Measurements from ENCODE around the gene ATG10. TPM values are rescaled to one million over a fixed set of nuclear protein-coding genes. Genes with fewer than 3 reads are reported as not detected.
"Not testable (repeated sequence)": the region's sequence is repeated elsewhere in the genome, so short reads cannot be mapped to it uniquely, and the experiment has no call there.

The ATG10 gene
- total and polyA plus RNA-seq, 2 of the 8 experiments (the other 6 are each of a cell fraction or from before 2014, with no cell fraction given) = 3.7 to 8.8 TPM

DNA sequence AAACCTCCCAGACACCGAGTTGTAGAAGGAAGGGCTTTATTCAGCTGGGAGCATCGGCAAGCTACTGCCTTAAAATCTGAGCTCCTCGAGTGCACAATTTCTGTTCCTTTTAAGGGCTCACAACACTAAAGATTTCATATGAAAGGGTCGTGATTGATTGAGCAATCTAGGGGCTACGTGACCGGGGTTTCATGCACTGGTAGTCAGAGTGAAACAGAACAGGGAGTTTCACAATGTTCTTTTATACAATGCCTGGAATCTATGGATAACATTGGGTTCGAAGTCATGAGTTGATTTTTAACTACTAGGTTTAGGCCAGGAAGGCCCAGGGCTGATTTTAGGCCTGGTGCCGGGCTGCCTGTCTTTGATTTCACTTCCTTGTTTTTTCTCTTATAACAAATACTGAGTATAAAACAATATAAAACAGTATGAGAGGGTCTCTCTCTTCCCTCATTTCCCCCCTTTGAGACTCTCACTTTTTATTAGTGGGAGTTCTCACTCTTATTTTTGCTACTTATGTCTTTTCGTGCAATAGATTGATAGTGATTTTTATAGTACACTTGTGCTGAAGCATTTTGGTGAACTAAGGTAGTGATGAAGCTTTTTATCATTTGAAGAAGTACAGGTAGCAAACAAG lies 295.6 kb downstream of the ATG10 start:
- H2BK12ac ChIP-seq (ENCODE audit: low read depth, low read length); H3K18ac ChIP-seq (ENCODE audit: extremely low read depth, low read length); H3K4me3 ChIP-seq (ENCODE audit: extremely low read depth in 1 of 4, insufficient read depth in 2 of 4, low read depth in 3 of 4, low read length in 4 of 4); H3K36me3 ChIP-seq (ENCODE audit: control insufficient read depth in 2 of 4, insufficient read depth in 4 of 4, low read length in 3 of 4); H3K9me3 ChIP-seq (ENCODE audit: insufficient read depth in 2 of 2, low read depth in 1 of 2, low read length in 1 of 2); H3K23ac ChIP-seq (ENCODE audit: insufficient read length); DNase-seq (ENCODE audit: low read depth in 1 of 2, low spot score in 2 of 2); H4K91ac ChIP-seq (replicated peaks; ENCODE audit: insufficient read length, low read length); H4K5ac ChIP-seq (ENCODE audit: insufficient read length, low read depth, low read length); H3K4ac ChIP-seq (replicated peaks; ENCODE audit: insufficient read length, low read depth, low read length); H3K4me2 ChIP-seq (ENCODE audit: insufficient read depth in 1 of 2, low read depth in 2 of 2, low read length in 2 of 2); H3K4me1 ChIP-seq (replicated peaks in 1 of 4; ENCODE audit: control insufficient read depth in 3 of 4, insufficient read depth in 4 of 4, low read length in 3 of 4); H3K9ac ChIP-seq (replicated peaks in 1 of 4; ENCODE audit: extremely low read depth in 1 of 4, low read depth in 3 of 4, low read length in 3 of 4); H3K56ac ChIP-seq (replicated peaks; ENCODE audit: insufficient read length, low read depth, low read length); FAIRE-seq; H2BK15ac ChIP-seq (ENCODE audit: low read length); H3K27ac ChIP-seq (ENCODE audit: low read depth, low read length); H2AK5ac ChIP-seq (ENCODE audit: low read depth, low read length); H2BK120ac ChIP-seq (replicated peaks; ENCODE audit: low read depth, low read length); H3K23me2 ChIP-seq (ENCODE audit: low read depth, low read length); H4K20me1 ChIP-seq (replicated peaks in 1 of 2; ENCODE audit: control insufficient read depth in 1 of 2, insufficient read depth in 2 of 2, low read length in 2 of 2); H3K27me3 ChIP-seq (replicated peaks in 1 of 4; ENCODE audit: control insufficient read depth in 3 of 4, extremely low read depth in 1 of 4, insufficient read depth in 3 of 4, low read length in 3 of 4); H2BK20ac ChIP-seq (ENCODE audit: low read length); H4K8ac ChIP-seq (ENCODE audit: extremely low read depth, insufficient read depth, low read length); H3K79me2 ChIP-seq (ENCODE audit: control insufficient read depth in 1 of 2, insufficient read depth in 2 of 2, low read length in 2 of 2); H2AFZ ChIP-seq (ENCODE audit: low read length); H3K79me1 ChIP-seq (ENCODE audit: low read depth, low read length); H2BK5ac ChIP-seq (ENCODE audit: low read depth, low read length); H3K14ac ChIP-seq (ENCODE audit: insufficient read length): not testable (repeated sequence)
- 94% methylated on average over 9 of the region's 9 CpGs; no CpG with 5 or more reads in 1 of the 2 experiments for WGBS, 2 experiments (ENCODE audit: extremely low coverage in 1 of 2, insufficient coverage in 1 of 2, insufficient read length in 1 of 2, insufficient replicate concordance in 2 of 2, low coverage in 1 of 2, low lambda C conversion rate in 2 of 2, missing lambda C conversion rate in 1 of 2)
- CTCF ChIA-PET (ENCODE audit: partially characterized antibody) = interaction anchor here (1.1 to 5.0 kb wide), 2 partner anchors 10 to 96 kb away, joined by 5 to 37 read pairs; no protein-coding TSS in a partner anchor
- POLR2A ChIA-PET (ENCODE audit: partially characterized antibody) = interaction anchor here (2.4 to 3.8 kb wide), 2 partner anchors 9 to 11 kb away, joined by 7 to 25 read pairs; partner anchors contain the start of gene RPS23

DNA sequence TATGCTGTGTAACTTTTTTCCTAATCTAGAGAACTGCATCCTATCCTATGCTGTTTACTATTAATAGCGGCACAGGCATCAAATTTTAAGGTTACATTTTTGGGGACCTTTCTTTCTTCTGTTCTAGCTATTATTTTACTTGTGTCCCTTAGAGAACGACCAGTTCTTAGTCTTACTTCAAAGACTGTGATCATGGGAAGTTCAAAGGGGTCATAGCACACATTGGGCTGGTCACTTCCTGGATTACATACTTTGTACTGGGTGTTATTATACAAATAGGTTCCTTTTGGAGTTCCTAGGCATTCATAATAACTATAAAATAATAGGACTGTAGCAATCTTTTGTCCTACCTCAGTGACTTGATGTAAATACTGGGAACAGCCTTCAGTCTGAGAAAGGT lies 297.5 kb downstream of the ATG10 start:
- CTCF ChIA-PET (ENCODE audit: partially characterized antibody) = interaction anchor here (0.9 to 5.0 kb wide), 3 partner anchors 9 to 22 kb away, joined by 3 to 37 read pairs (median 3); no protein-coding TSS in a partner anchor
- not testable (repeated sequence) for H2AFZ ChIP-seq (ENCODE audit: low read length)
- POLR2A ChIA-PET (ENCODE audit: partially characterized antibody) = interaction anchor here (1.1 to 3.8 kb wide), 4 partner anchors 9 to 25 kb away, joined by 3 to 25 read pairs (median 10); partner anchors contain the start of gene RPS23

More for the DNA sequence above, 297.5 kb downstream of the ATG10 start:
- not testable (repeated sequence) for FAIRE-seq; H3K4me2 ChIP-seq (ENCODE audit: insufficient read depth in 1 of 2, low read depth in 2 of 2, low read length in 2 of 2); H3K56ac ChIP-seq (replicated peaks; ENCODE audit: insufficient read length, low read depth, low read length); H3K9ac ChIP-seq (replicated peaks in 1 of 4; ENCODE audit: extremely low read depth in 1 of 4, low read depth in 3 of 4, low read length in 3 of 4); H3K79me1 ChIP-seq (ENCODE audit: low read depth, low read length); H3K23ac ChIP-seq (ENCODE audit: insufficient read length); H3K27me3 ChIP-seq (replicated peaks in 1 of 4; ENCODE audit: control insufficient read depth in 3 of 4, extremely low read depth in 1 of 4, insufficient read depth in 3 of 4, low read length in 3 of 4); DNase-seq (ENCODE audit: low read depth in 1 of 2, low spot score in 2 of 2); H3K79me2 ChIP-seq (ENCODE audit: control insufficient read depth in 1 of 2, insufficient read depth in 2 of 2, low read length in 2 of 2); H3K9me3 ChIP-seq (ENCODE audit: insufficient read depth in 2 of 2, low read depth in 1 of 2, low read length in 1 of 2); H2BK120ac ChIP-seq (replicated peaks; ENCODE audit: low read depth, low read length); H2BK20ac ChIP-seq (ENCODE audit: low read length); H3K4me1 ChIP-seq (replicated peaks in 1 of 4; ENCODE audit: control insufficient read depth in 3 of 4, insufficient read depth in 4 of 4, low read length in 3 of 4); H2BK5ac ChIP-seq (ENCODE audit: low read depth, low read length); H3K27ac ChIP-seq (ENCODE audit: low read depth, low read length); H3K4me3 ChIP-seq (ENCODE audit: extremely low read depth in 1 of 4, insufficient read depth in 2 of 4, low read depth in 3 of 4, low read length in 4 of 4); H4K5ac ChIP-seq (ENCODE audit: insufficient read length, low read depth, low read length); H4K20me1 ChIP-seq (replicated peaks in 1 of 2; ENCODE audit: control insufficient read depth in 1 of 2, insufficient read depth in 2 of 2, low read length in 2 of 2); H2AK5ac ChIP-seq (ENCODE audit: low read depth, low read length); H4K91ac ChIP-seq (replicated peaks; ENCODE audit: insufficient read length, low read length); H3K18ac ChIP-seq (ENCODE audit: extremely low read depth, low read length); H4K8ac ChIP-seq (ENCODE audit: extremely low read depth, insufficient read depth, low read length); H3K36me3 ChIP-seq (ENCODE audit: control insufficient read depth in 2 of 4, insufficient read depth in 4 of 4, low read length in 3 of 4); H2BK15ac ChIP-seq (ENCODE audit: low read length); H3K14ac ChIP-seq (ENCODE audit: insufficient read length); H3K4ac ChIP-seq (replicated peaks; ENCODE audit: insufficient read length, low read depth, low read length); H3K23me2 ChIP-seq (ENCODE audit: low read depth, low read length); H2BK12ac ChIP-seq (ENCODE audit: low read depth, low read length)
- 88% methylated on average over 2 of the region's 2 CpGs; no CpG with 5 or more reads in 1 of the 2 experiments for WGBS, 2 experiments (ENCODE audit: extremely low coverage in 1 of 2, insufficient coverage in 1 of 2, insufficient read length in 1 of 2, insufficient replicate concordance in 2 of 2, low coverage in 1 of 2, low lambda C conversion rate in 2 of 2, missing lambda C conversion rate in 1 of 2)

Data from H1 (cell line).